HPDE6-E6E7 (cell line): ENCODE data around the gene RAB5B.

Experiments used
- DNase-seq: peaks from one replicate; pipeline ENCODE4 v3.0.0; 2011; ENCODE audit warnings: missing footprints; ENCODE audit errors: extremely low spot score

RAB5B gene

GRCh38 chr12:55973599-55974307 is at the start of gene RAB5B:
RAB5B (plus strand) TSS chr12:55974078; CDS start chr12:55986961, 12,883 bp downstream.
- peak; percentile 97 for DNase-seq

GRCh38 chr12:55925371-55925770 is 48.5 kb upstream of the RAB5B start:
- no peak for DNase-seq

GRCh38 chr12:55925870-55926737 is 47.8 kb upstream of the RAB5B start:
- DNase-seq: no peak

- no peak for DNase-seq
Measured at GRCh38 chr12:55926738-55927587, 46.9 kb upstream of the RAB5B start.

- no peak for DNase-seq
Measured at GRCh38 chr12:55927588-55928502, 46.0 kb upstream of the RAB5B start, which contains the start of gene PYM1. PYM1 (minus strand) TSS chr12:55927894; CDS start chr12:55927761, 133 bp downstream.

GRCh38 chr12:55929306-55929791 is 44.5 kb upstream of the RAB5B start:
- no peak for DNase-seq

- no peak for DNase-seq
Measured at GRCh38 chr12:55930771-55931316, 43.0 kb upstream of the RAB5B start, which contains the start of gene DGKA. DGKA (plus strand) TSS chr12:55931162; CDS start chr12:55936504, 5,342 bp downstream.

- no peak for DNase-seq
Measured at GRCh38 chr12:55931317-55931779, 42.5 kb upstream of the RAB5B start.

GRCh38 chr12:55931780-55932550 is 41.9 kb upstream of the RAB5B start:
- no peak for DNase-seq

- no peak for DNase-seq
Measured at GRCh38 chr12:55932551-55932910, 41.3 kb upstream of the RAB5B start.

- DNase-seq: no peak
Measured at GRCh38 chr12:55933169-55933798, 40.6 kb upstream of the RAB5B start.

- no peak for DNase-seq
Measured at GRCh38 chr12:55933799-55934742, 39.8 kb upstream of the RAB5B start.

GRCh38 chr12:55934773-55935172 is 39.1 kb upstream of the RAB5B start:
- DNase-seq: no peak

- DNase-seq: no peak
Measured at GRCh38 chr12:55935738-55936151, 38.1 kb upstream of the RAB5B start.

- no peak for DNase-seq
Measured at GRCh38 chr12:55937981-55938380, 35.9 kb upstream of the RAB5B start.

GRCh38 chr12:55938826-55939501 is 34.9 kb upstream of the RAB5B start:
- DNase-seq: no peak

GRCh38 chr12:55940065-55940732 is 33.7 kb upstream of the RAB5B start:
- DNase-seq: peak; percentile 85
